Ovary (tissue), 9 donors: ENCODE data around the gene CLIC3. TPM values are rescaled to one million over a fixed set of nuclear protein-coding genes. Genes with fewer than 3 reads are reported as not detected.

Experiments
- DNase-seq, 5 donors: peaks; one replicate each; pipeline ENCODE4 v3.0.0-alpha.2; 2019 to 2020
- H3K27ac ChIP-seq, 2 donors: fragments of 200-600 bp; one replicate each; pipeline versions ENCODE4 v1.5.1 to v1.8.0; 2019 to 2022
- H3K27me3 ChIP-seq: fragments of 200-600 bp; one replicate; pipeline ENCODE4 v1.8.0; 2022
- H3K36me3 ChIP-seq: fragments of 200-600 bp; sonication (generic); one replicate; pipeline ENCODE4 v1.5.1; 2019
- H3K4me1 ChIP-seq: one replicate; pipeline ENCODE4 v1.8.1; 2013; ENCODE audit warnings: mild to moderate bottlenecking, moderate library complexity; ENCODE audit not compliant: insufficient read depth
- H3K4me3 ChIP-seq: fragments of 200-600 bp; sonication (generic); one replicate; pipeline ENCODE4 v1.5.1; 2017
- H3K9me3 ChIP-seq, 2 donors: fragments of 200-600 bp in 1 of 2; sonication (generic) in 1 of 2; one replicate each; pipeline versions ENCODE4 v1.5.1 to v1.8.1; 2013 to 2019; ENCODE audit warnings: mild to moderate bottlenecking in 1 of 2, moderate library complexity in 1 of 2
- EP300 ChIP-seq: sonication (generic); formaldehyde crosslinking; IDR thresholded peaks from one replicate; pipeline ENCODE4 v1.6.1; 2017; ENCODE audit warnings: antibody characterized with exemption
- POLR2A ChIP-seq: fragments of 450-650 bp; IDR thresholded peaks from one replicate; pipeline ENCODE4 v1.6.1; 2017; ENCODE audit warnings: antibody characterized with exemption, mild to moderate bottlenecking, moderate library complexity
- WGBS, 3 donors: extraction: QIAGEN DNeasy Blood & Tissue Kit in 1 of 3; methylation state at CpG; one replicate each; pipeline versions ENCODE4 v1.1.5 to v1.1.7; 2013 to 2017; 5-methylcytosine and 5-hydroxymethylcytosine counted together
- intact Hi-C, 4 donors: fragments of 100-400 bp; cut with DNase I; formaldehyde crosslinking; loops; one replicate each; pipeline versions ENCODE4 v1.11.0 to v1.15.1; 2022 to 2023
- polyA plus RNA-seq, 2 donors: library from polyadenylated mRNA; stranded (reverse); fragments of 200-250 nt in 1 of 2; fragments of 350-450 nt in 1 of 2; fragmentation: Illumina TruSeq in 1 of 2; extraction: RNeasy Lipid Tissue Mini Kit (QIAGEN cat#74804) in 1 of 2; gene quantifications; one replicate each; pipeline ENCODE4 v1.2.3, GENCODE V29; 2013 to 2014
- total RNA-seq, 7 donors: library from RNA; depleted of rRNA in 2 of 7; stranded (reverse); fragments of >200 nt in 2 of 7; fragmentation: NEBNext Ultra II Directional in 3 of 7; extraction: Animal tissue kit (Norgen Biotek cat#: 25700) in 3 of 7; gene quantifications; one replicate each; pipeline versions ENCODE4 v1.1.0 to v1.2.4, GENCODE V29; 2016 to 2023
- TF ChIP-seq, protein P1 (sequence below), 3 donors: fragments of 450-650 bp in 2 of 3; fragments of 200-600 bp in 1 of 3; IDR thresholded peaks; one replicate each; pipeline versions ENCODE4 v1.5.1 to v1.8.0; 2016 to 2022; ENCODE audit warnings: antibody characterized with exemption in 3 of 3, mild to moderate bottlenecking in 1 of 3
- donor health status: DM: no; HTN: no; CAD: no; lungs with moderate emphysema.
- donor health status: DM: no; HTN: no; CAD: no.
- donor health status: Bipolar disorder and iron deficiency.
- donor health status: DM: yes; HTN: yes; CAD: no.
- donor health status: DM: no; HTN: no; CAD: no.
- donor health status: DM: yes; HTN: yes; CAD: no.

Gene CLIC3
- total and polyA plus RNA-seq, 9 donors, result 0.57 to 6.5 (median 1.3) TPM; not detected in 3

DNA sequence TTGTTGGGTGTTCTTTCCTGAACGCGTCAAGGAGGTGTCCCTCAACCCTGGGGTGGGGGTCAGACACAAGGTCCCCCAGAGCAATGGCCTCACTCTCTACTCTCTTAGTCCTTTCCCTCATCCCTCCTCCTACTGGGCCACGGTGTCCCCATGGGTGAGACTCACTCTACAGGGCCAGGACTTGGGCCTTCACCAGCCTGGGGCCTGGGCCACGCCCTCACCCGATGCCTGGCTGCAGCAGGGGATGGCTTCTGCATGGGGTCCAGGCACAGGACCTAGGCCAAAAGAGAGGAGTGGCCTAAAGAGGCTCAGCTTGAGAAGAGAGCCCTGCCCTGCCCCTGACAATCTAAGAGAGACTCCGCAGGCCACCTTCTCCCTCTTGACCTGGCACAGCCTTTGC, 38.5 kb downstream of the CLIC3 start:
- no peaks in the 10 kb centered on the region for H3K4me1 ChIP-seq
- intact Hi-C loops, result no loop called here

DNA sequence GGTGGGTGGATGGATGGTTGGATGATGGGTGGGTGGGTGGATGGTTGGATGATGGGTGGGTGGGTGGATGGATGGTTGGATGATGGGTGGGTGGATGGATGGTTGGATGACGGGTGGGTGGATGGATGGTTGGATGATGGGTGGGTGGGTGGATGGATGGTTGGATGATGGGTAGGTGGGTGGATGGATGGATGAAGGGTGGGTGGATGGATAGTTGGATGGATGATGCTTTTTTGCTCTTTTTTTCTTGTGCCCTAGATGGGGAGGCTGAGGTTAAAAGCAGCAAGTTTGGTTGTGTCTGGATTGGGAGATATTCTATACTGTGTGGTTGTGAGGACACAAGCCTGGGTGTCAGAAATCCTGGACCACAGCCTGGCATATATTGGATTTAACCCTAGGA, 38.9 kb downstream of the CLIC3 start:
- no peak for DNase-seq
- Histone ChIP-seq H3K9me3 (no peaks in the 10 kb centered on the region), H3K27ac (no peak overlapping the region), H3K36me3 (no peaks in the 10 kb centered on the region), H3K4me1 (no peaks in the 10 kb centered on the region), H3K27me3 (no peaks in the 10 kb centered on the region), H3K4me3 (no peak overlapping the region)
- WGBS, 3 donors, result 77 to 92% (median 82%) methylated on average over 1 of the region's 1 CpG
- intact Hi-C loops, result no loop called here
- TF ChIP-seq POLR2A, result no peak
- no peak for TF ChIP-seq EP300
- TF ChIP-seq, protein P1, sequence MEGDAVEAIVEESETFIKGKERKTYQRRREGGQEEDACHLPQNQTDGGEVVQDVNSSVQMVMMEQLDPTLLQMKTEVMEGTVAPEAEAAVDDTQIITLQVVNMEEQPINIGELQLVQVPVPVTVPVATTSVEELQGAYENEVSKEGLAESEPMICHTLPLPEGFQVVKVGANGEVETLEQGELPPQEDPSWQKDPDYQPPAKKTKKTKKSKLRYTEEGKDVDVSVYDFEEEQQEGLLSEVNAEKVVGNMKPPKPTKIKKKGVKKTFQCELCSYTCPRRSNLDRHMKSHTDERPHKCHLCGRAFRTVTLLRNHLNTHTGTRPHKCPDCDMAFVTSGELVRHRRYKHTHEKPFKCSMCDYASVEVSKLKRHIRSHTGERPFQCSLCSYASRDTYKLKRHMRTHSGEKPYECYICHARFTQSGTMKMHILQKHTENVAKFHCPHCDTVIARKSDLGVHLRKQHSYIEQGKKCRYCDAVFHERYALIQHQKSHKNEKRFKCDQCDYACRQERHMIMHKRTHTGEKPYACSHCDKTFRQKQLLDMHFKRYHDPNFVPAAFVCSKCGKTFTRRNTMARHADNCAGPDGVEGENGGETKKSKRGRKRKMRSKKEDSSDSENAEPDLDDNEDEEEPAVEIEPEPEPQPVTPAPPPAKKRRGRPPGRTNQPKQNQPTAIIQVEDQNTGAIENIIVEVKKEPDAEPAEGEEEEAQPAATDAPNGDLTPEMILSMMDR (IDR thresholded peaks at IDR 0.05), result no peak

More for the DNA sequence above, 38.5 kb downstream of the CLIC3 start:
- DNase-seq, result no peak
- Histone ChIP-seq H3K36me3 (no peaks in the 10 kb centered on the region), H3K9me3 (no peaks in the 10 kb centered on the region), H3K27ac (no peak overlapping the region), H3K27me3 (no peaks in the 10 kb centered on the region), H3K4me3 (no peak overlapping the region)
- WGBS, 3 donors, result 92 to 94% (median 93%) methylated on average over 6 of the region's 6 CpGs
- TF ChIP-seq EP300, result no peak
- TF ChIP-seq POLR2A, result no peak
- TF ChIP-seq, protein P1 (IDR thresholded peaks at IDR 0.05), result no peak

DNA sequence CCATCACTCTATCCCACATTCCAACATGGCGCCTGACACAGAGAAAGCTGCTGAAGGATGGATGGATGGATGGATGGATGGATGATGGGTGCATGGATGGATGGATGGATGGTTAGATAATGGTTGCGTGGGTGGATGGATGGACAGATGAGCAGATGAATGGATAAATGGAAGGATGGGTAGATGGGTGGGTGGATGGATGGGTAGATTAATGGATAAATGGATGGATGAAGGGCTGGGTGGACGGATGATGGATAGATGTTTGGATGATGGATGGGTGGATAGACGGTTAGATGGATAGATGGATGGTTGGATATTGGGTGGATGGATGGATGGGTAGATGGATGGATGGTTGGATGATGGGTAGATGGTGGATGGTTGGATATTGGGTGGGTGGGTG, 39.8 kb downstream of the CLIC3 start:
- Histone ChIP-seq H3K9me3 (no peaks in the 10 kb centered on the region), H3K27me3 (no peaks in the 10 kb centered on the region), H3K27ac (no peak overlapping the region), H3K4me1 (no peaks in the 10 kb centered on the region), H3K4me3 (no peak overlapping the region), H3K36me3 (no peaks in the 10 kb centered on the region)
- TF ChIP-seq, protein P1 (IDR thresholded peaks at IDR 0.05), result no peak
- TF ChIP-seq EP300, result no peak
- TF ChIP-seq POLR2A, result no peak
- intact Hi-C loops, result no loop called here
- WGBS, 3 donors, result 94 to 97% (median 97%) methylated on average over 4 of the region's 4 CpGs
- no peak for DNase-seq

DNA sequence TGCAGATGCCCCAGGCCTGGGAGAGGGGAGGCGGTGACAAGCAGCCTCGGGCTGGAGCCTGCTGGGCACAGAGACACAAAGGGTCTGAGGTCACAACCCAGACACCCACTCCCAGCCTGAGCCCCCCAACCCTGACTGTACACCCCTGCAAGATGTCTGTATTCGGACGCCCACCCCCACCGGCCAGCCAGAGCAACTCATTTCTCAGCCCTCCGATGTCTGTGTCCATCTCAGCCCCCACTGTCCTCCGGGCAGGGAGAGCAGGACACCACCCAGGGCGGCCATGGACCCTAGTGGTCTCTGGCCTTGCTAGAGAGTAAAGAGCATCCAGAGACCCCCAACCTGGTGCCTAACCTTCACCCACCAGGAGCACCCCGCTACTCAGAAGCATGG, 40.4 kb downstream of the CLIC3 start:
- 87 to 97% (median 89%) methylated on average over 9 of the region's 9 CpGs for WGBS, 3 donors
- Histone ChIP-seq H3K4me1 (no peaks in the 10 kb centered on the region), H3K9me3 (no peaks in the 10 kb centered on the region), H3K4me3 (no peak overlapping the region), H3K27me3 (no peaks in the 10 kb centered on the region), H3K36me3 (no peaks in the 10 kb centered on the region), H3K27ac (no peak overlapping the region)
- intact Hi-C loops, result no loop called here
- no peak for DNase-seq
- TF ChIP-seq EP300 (no peak), POLR2A (no peak)
- TF ChIP-seq, protein P1 (IDR thresholded peaks at IDR 0.05), result no peak
